Peyer's patch (tissue), 4 donors: ENCODE results near the gene DBI.

Experiments
- POLR2A ChIP-seq, 2 donors: fragments of 450-650 bp; IDR thresholded peaks; one replicate each; pipeline ENCODE4 v1.5.1; 2017; ENCODE audit warnings: antibody characterized with exemption in 2 of 2, mild to moderate bottlenecking in 2 of 2, moderate library complexity in 2 of 2
- TF ChIP-seq, protein P1 (sequence below), 6 experiments: fragments of 450-650 bp in 4 of 6; fragments of 200-600 bp in 2 of 6; sonication (generic) in 1 of 6; IDR thresholded peaks; one replicate each; pipeline ENCODE4 v1.5.1; 2017 to 2019; ENCODE audit warnings: antibody characterized with exemption in 6 of 6, mild to moderate bottlenecking in 3 of 6, moderate library complexity in 1 of 6

DNA sequence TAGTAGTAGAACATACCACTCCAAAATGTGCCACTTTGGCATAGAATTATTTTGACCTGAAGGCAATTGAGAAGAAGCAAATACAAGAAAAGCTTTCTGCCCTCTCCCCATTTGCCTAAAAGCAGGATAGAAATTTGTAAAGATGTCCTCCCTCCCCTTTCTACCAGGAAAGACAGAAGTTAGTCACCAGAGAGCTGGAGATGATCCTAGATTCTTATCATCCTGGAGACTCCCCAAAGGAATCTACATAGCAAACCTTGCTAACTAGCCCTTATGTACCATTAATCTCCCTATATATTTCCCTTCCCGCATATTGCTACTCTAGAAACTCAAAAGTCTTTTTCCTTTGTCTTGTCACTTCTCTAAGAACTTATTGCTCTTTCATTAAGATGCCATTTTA, 52.3 kb downstream of the DBI start:
- TF ChIP-seq, protein P1, sequence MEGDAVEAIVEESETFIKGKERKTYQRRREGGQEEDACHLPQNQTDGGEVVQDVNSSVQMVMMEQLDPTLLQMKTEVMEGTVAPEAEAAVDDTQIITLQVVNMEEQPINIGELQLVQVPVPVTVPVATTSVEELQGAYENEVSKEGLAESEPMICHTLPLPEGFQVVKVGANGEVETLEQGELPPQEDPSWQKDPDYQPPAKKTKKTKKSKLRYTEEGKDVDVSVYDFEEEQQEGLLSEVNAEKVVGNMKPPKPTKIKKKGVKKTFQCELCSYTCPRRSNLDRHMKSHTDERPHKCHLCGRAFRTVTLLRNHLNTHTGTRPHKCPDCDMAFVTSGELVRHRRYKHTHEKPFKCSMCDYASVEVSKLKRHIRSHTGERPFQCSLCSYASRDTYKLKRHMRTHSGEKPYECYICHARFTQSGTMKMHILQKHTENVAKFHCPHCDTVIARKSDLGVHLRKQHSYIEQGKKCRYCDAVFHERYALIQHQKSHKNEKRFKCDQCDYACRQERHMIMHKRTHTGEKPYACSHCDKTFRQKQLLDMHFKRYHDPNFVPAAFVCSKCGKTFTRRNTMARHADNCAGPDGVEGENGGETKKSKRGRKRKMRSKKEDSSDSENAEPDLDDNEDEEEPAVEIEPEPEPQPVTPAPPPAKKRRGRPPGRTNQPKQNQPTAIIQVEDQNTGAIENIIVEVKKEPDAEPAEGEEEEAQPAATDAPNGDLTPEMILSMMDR (IDR thresholded peaks at IDR 0.05), result no peak
- TF ChIP-seq POLR2A (IDR thresholded peaks at IDR 0.05), result no peak
